GM18907 (cell line): ENCODE measurements around the gene CCND1.
"Not testable (repeated sequence)": the region's sequence is repeated elsewhere in the genome, so short reads cannot be mapped to it uniquely, and the experiment has no call there.

Source experiments
- ATAC-seq: cut with Tn5 transposase; IDR thresholded peaks from one replicate; pipeline ENCODE4 v1.9.1; 2021; ENCODE audit warnings: mild to moderate bottlenecking, moderate library complexity; ENCODE audit not compliant: unreplicated experiment

Gene CCND1

DNA sequence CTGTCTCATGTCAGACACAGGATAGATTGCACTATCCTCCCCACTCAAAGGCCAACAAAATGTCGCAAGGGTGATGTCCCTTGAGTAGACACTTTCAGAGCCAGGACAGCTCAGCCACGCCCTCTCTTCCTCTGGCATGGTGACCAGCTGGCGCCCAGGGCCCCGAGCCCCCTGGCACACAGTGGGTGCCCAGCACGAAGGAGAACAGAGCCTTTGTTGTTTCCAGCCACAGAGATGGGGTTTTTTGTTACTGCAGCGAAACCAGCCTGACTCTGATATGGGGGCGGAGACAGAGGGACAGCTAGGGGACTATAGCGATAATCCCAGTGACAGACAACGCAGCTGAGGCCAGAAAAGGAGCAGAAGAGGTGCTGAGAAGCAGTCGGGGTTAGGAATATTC is 23.3 kb upstream of the CCND1 start:
- no peak for ATAC-seq

DNA sequence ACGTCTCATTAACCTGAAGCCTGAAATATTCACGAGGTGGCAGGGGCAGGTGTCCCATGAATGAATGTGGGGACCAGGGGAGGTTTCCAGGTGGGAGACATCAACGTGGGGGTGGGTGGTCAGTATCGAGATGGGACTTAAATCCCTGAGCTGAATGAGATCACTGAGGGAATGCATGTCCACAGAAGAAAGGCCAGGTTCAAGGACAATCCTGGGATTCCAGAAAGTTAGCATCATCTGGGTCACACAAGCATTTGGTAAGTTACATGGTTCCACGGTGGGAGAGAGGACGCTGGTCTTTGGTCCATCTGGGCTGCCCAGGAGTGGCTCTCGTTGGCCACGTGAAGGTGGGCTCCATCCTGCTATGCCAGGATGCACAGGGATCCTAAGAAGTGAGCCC is 22.7 kb upstream of the CCND1 start:
- no peak for ATAC-seq

DNA sequence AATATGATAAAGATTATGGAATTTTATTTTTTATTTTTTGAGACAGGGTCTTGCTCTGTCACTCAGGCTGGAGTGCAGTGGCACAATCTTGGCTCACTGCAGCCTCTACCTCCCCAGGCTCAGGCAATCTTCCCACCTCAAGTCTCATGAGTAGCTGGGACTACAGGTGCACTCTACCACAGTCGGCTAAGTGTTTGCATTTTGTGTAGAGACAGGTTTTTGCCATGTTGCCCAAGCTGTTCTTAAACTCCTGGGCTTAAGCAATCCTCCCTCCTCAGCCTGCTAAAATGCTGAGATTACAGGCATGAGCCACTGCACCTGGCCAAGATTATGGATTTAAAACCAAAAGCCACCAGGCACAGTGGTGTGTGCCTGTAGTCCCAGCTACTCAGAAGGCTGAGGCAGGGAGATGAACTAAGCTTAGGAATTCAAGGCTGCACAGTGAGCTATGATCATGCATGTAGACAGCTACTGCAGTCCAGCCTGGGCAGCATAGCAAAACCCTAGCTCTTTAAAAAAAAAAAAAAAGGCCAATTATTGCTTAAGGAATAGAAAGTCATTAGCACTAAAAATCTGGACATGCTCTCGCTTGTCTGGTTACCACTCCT is 20.2 kb upstream of the CCND1 start:
- no peak for ATAC-seq

DNA sequence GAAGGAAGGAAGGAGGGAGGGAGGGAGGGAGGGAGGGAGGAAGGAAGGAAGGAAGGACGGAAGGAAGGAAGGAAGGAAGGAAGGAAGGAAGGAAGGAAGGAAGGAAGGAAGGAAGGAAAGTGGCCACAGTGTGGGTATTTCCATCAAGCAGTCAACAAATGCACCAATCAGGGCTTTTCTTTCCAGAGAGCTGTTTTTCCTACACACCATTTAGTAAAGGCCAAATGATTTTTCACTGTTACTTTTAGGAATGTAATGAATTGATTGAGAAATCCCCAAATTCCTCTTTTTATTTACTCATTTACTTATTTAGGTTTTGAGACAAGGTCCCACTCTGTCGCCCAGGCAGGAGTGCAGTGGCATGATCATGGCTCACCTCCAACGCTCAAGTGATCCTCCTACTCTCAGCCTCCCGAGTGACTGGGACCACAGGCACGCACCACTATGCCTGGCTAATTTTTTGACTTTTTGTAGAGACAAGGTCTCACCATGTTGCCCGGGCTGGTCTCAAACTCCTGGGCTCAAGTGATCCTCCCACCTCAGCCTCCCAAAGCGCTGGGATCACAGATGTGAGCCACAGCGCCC is 18.8 kb upstream of the CCND1 start:
- ATAC-seq = not testable (repeated sequence)

DNA sequence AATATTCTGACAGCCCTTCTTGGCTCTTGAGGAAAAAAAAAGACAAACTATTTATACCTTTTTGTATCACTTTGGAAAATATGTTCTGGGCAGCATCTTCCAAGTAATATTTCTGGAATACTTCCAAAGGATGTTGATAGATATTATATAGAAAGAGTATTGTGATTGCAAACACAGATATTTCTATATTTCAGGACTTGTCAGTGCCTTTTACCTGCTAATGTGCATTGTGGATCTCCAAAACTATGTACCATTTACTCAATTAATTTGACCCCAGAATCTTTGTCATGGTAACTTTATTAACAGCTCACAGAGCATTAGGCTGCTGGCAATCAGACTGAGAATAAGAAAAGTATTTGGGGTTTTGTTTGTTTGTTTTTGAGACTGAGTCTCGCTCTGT is 16.7 kb upstream of the CCND1 start:
- no peak for ATAC-seq

DNA sequence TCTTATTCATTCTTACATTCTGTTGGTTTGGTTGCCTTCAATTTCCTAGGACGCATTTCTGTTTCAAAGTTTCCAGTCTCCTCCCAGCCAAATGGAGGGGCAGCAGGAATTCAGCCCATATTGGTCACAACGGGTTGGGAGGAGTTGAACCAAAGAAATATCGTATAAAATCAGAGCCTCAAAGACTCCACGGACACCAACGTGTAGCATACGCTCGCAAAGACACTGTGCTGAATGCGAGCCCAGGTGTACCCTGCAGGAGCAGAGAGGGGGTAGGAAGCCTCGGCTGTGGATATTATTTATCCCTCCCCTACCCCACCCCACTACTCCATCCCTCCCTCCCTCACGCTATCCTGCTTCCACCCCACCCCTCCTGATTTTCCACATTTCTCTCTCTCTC is 15.5 kb upstream of the CCND1 start:
- ATAC-seq = no peak

DNA sequence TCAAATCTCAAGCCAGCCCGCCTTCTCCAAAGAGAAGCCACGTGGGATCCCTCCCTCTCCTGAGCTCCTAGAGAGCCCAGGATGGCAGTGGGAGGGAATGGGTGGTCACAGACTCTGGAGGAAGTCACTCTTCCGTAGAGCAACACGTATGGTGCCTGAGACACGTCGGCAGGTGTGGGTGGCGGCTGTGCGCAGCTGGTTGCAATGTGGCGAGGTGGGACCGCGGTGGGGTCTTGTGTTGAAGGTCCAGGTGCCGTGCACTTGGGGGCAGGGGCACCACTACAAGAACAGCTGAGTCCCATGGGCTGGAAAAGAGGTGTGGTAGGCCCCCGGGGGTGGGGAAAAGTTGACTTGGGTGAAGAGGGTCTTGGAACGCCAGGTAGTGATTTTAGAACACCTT is 13.4 kb upstream of the CCND1 start:
- ATAC-seq = no peak

DNA sequence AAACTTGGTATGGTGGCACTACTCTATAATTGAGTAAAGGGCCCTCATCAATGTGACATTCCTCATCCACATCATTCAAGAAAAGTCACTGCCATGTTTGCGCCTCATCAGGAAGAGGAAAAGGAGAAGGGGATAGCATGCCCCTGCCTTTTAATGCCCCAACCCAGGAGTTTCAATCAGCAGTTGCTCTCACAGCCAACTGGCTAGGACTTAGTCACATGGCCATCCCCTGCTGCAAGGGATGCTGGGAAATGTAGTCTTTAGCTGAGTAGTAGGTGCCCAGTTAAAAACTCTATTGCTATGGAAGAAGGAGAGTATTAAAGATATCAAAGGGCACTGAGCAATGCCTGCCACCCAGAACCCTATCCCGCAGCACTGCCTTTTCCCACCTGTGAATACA is 10.9 kb upstream of the CCND1 start:
- ATAC-seq = no peak

DNA sequence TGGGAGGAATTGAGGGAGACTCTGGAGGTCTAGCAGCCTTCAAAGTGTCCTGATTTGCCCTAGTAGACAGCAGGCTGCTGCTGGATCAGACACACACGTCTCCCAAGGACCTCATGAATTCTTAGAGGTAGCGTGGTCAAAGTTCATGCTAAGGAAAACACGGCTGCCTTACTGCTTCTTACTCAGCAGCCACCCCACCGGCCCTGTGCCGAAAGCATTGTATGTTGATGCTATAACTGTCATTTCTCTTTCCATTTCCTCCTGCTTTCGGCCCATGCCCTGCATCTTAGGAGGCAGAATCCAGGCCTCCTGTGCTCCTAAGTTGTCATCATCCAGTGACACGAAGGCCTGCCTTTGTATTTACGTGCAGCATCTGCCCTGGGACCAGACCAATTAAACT is 10.5 kb upstream of the CCND1 start:
- no peak for ATAC-seq

DNA sequence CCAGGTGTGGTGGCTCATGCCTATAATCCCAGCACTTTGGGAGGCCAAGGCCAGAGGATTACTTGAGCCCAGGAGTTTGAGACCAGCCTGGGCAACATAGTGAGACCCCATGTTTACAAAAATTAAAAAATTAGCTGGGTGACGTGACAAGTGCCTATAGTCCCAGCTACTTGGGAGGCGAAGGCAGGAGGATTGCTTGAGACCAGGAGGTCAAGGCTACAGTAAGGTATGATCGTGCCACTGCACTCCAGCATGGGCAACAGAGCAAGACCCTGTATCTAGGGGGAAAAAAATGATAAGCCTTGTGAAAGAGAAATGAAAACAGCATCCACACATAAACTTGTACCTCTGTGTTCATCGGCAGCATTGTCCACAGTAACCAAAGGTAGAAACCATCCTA is 8.1 kb upstream of the CCND1 start:
- no peak for ATAC-seq

DNA sequence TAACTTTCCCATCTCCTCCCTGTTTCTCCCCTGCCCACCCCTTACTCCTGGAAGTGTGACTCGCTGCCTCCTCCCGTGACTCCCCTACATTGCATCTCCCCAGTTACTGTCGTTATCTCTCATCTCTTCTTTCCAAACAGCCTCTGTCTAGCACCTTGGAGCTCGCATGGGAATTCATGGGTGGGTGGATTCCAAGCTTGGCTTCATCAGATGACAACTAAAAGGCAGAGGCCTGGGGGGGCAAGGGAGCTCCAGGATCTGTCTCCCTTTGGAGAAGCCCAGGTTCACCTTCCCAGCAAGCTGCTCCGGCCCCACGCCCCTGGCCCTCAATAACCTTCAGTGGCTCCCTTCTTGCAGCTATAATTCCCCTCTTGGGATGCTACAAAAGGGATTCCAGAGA is 6.9 kb upstream of the CCND1 start:
- no peak for ATAC-seq

DNA sequence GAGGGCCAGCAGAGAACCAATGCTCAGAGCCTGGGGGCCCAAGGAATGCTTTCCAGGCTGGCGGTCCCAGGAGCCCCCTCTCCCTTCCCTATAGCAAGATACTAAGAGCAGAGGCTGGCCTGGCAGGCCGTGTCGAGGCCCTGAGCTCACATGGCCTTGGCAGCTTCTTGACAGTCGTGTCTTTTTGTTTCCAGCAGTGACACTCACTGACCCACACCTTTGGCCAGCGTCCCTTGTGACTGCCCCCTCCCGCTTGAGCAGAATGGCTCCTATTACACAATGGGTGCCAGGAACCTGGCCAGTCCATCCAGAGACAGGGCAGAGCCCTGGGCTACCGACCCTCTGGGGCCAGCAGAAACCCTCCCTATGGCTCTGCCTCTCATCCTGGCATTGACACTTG is 6.4 kb upstream of the CCND1 start:
- ATAC-seq = no peak

DNA sequence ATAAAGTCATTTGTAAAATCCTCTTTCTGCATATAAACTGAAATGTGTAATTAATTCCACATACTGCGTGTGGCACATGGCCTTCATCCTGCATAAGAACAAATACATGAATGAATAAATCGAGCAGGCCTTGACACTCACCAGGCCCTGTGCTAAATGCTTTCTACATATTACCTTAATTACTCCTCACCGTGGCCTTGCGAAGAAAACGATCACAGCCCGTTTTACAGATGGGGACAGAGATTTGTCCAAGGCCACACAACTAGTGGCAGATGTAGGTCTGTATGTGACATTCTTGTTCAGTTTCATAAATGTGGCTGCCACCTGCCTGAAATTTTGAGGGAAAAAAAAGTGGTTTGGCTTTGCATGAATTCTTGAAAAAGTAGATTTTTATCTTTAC is 5.8 kb upstream of the CCND1 start:
- ATAC-seq = no peak

DNA sequence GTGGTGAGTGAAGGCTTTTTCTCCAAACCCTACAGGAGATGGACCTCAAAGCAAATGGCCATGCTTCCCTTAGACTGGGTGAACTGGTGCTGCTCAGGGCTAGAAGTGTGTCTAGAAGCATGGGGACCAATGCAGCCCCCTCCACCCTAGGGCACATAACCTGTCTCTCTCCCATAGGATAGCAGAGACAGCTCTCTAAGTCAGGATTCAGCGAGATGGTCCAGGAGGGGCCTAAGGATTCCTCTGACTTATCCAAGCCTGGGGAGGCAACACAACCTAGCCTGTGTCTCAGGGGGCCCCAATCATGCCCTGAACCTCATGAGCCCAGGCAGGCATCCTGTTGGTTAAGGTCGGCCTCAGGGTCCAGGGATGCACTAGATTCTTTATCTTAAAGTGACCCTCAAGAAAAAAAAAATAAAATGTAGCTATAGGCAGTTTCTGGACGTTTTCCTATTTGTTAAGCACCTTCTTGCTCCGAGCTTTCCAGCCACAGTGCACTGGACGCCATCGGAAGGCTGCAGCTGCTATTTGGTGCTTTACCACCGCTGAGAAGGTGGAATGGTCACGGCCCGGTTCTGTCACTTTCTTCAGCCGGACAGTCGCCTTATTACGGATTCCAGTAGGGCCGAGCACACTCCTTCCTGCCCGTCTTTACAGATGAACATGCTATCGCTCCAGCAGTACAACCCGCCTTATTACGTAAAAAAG is 5.0 kb upstream of the CCND1 start:
- ATAC-seq = no peak

DNA sequence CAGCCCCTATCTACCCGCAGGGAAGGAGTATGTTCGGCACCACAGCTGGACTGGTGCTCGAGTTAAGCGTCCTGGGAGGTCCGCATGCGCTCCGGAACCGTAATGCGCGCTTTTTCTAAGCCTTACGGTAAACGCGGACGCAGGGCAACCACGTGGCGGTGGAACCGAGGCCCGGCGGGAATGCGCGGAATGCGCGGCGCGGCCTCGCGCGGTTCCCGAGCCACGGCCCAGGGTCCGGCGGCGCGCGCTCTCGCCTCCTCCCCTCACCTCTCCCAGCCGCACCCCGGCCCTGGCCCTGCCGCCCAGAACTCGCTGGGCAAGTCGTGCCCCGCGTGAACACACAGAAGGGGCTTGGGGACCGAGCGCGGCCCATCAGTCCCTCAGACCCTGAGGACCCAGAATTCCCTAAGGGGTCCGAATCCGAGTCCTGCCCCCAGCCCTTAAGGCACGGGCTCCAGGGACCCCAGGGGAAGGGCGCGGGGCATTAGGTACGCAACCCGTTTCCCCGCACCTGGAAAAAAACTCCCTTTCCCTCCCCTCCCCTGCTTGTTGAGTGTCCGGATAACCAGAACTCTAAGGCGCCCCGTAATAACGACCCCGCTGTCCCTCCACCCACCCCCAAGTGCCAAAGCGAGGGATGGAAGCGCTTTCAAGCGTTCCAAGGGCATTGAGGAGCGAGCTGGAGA is 4.3 kb upstream of the CCND1 start:
- ATAC-seq = no peak

DNA sequence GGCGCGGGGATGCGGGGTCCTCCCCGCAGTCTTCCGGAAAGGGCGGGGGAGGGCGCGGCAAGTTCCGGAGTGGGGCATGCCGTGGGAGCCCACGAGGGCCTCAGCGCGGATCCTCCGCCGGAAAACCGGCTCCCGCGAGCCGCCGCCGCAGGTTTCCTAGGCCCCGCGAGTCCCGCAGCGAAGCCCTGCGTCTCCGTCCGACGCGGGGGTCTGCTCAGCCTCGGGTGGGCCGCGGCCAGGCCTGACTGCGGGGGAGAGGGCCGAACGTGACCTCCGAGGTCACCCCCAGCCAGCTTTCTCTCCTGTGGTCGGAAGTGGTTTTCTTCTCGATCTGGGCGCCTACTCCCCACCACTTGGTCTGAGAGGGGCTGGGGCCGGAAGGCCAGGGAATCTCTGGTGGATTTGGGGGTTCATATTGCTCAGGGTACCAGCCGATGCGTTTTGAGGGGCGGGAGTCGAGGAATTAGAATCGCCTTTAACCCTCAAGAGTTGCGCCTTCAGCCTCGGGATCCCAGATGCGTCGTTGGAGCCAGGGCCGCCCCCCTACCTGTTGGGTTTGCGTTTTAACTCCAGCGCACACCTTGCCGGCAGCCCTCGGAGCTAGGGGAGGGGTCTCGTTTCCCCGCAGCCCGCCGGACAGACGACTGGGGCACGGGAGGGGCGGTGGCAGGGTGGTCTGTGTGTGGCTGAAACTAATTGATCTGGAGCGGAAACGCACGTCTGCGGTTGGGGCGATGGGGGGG is 3.6 kb upstream of the CCND1 start:
- ATAC-seq = no peak

DNA sequence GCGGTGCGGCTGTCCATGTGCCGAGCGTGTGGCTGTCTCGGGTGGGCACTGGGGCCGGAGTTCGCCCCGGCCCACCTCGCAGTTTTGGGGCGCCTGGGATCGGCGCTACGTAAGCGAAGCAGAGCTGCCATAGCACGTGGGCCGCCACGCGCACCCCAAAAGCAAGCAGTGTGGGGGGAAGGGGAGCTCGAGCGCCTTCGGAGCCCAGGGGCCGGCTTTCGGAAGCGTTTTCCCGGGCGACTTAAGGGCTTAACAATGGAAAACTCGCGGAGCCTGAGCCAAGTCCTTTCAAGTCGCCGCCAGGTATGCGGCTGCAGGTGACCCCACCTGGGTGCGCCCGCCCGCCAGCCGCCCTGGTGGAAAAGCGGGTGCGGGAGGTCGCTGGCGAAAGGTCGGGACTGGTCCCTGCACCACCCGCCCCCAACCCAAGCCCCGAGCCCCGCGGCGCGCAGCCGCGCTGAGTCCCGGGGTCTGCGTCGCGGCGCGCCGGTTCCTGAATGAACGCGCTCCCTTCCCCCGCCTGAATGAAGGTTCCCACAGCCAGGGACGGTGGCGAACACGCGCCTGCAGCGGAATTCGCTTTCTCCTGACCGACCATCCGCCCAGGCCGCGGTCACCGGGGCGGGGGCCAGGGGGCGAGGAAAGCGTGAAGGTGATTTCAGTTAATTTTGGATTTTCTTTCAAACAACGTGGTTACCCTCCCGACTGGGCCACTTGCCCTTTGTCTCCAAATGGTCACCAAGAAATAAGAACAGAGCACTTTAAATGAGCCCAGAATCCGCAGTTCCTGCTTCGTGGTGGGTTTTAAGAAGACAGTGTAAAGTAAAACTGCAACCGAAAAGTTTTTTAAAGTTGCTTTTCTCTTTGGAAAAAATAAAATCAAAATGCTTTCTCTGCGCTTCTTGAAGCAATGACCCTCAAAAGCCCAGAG is 2.8 kb upstream of the CCND1 start:
- ATAC-seq = no peak

DNA sequence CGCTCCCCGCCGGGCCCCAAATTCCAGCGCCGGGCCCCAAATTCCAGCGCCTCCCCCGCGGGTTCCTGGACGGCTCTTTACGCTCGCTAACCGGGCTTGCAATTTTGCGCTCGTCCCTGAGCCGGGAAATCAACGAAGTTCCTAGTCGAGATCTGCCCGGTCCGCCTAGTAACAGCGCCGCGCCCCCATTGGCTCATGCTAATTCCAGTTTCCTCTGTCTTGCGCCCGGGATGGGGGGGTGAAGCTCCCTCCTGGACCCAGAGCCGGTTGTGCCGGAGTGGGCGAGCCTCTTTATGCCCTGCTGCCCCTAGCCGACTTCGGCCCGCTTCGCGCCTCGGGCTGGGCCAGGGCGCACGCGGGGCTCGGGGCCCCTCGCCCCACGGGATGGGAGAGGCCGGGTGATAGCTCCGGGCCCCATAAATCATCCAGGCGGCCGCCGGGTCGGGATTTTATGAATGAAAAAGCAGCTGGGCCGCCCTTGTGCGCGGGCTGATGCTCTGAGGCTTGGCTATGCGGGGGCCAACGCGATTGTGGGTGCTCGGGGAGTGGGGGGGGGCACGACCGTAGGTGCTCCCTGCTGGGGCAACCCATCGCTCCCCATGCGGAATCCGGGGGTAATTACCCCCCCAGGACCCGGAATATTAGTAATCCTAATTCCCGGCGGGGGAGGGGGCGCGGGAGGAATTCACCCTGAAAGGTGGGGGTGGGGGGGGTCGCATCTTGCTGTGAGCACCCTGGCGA is 1.8 kb upstream of the CCND1 start:
- ATAC-seq = no peak

DNA sequence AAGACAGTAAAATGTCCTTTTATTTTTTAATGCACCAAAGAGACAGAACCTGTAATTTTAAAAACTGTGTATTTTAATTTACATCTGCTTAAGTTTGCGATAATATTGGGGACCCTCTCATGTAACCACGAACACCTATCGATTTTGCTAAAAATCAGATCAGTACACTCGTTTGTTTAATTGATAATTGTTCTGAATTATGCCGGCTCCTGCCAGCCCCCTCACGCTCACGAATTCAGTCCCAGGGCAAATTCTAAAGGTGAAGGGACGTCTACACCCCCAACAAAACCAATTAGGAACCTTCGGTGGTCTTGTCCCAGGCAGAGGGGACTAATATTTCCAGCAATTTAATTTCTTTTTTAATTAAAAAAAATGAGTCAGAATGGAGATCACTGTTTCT is 1.1 kb upstream of the CCND1 start:
- no peak for ATAC-seq
